ENCODE data around the gene CMSS1.

- TF ChIP-seq FOXJ3 (CRISPR knock-in tag; IDR thresholded peaks at IDR 0.05; ENCODE audit: borderline replicate concordance) = no peak
- no peak for TF ChIP-seq ZNF416 (CRISPR knock-in tag; IDR thresholded peaks at IDR 0.05)
- TF ChIP-seq CREB1 (CRISPR knock-in tag; IDR thresholded peaks at IDR 0.05) = no peak
- TF ChIP-seq CTCF (IDR thresholded peaks at IDR 0.05) = no peak
- TF ChIP-seq, protein P1, sequence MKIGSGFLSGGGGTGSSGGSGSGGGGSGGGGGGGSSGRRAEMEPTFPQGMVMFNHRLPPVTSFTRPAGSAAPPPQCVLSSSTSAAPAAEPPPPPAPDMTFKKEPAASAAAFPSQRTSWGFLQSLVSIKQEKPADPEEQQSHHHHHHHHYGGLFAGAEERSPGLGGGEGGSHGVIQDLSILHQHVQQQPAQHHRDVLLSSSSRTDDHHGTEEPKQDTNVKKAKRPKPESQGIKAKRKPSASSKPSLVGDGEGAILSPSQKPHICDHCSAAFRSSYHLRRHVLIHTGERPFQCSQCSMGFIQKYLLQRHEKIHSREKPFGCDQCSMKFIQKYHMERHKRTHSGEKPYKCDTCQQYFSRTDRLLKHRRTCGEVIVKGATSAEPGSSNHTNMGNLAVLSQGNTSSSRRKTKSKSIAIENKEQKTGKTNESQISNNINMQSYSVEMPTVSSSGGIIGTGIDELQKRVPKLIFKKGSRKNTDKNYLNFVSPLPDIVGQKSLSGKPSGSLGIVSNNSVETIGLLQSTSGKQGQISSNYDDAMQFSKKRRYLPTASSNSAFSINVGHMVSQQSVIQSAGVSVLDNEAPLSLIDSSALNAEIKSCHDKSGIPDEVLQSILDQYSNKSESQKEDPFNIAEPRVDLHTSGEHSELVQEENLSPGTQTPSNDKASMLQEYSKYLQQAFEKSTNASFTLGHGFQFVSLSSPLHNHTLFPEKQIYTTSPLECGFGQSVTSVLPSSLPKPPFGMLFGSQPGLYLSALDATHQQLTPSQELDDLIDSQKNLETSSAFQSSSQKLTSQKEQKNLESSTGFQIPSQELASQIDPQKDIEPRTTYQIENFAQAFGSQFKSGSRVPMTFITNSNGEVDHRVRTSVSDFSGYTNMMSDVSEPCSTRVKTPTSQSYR (CRISPR knock-in tag; IDR thresholded peaks at IDR 0.05) = no peak
- no peak for TF ChIP-seq ZNF138 (CRISPR knock-in tag; conservative IDR thresholded peaks at IDR 0.05)
- no peak for TF ChIP-seq NFE2L1 (CRISPR knock-in tag; IDR thresholded peaks at IDR 0.05)
- no peak for TF ChIP-seq CBFB (CRISPR knock-in tag; IDR thresholded peaks at IDR 0.05; ENCODE audit: low read depth)
Observed at GRCh38 chr3:100030346-100030745, 212.7 kb downstream of the CMSS1 start.
